AG04450 (cell line): ENCODE data around the gene PPP2R2B. TPM values are rescaled to one million over a fixed set of nuclear protein-coding genes. Genes with fewer than 3 reads are reported as not detected.

Experiments
- CTCF ChIA-PET: fragments of 300-600, 350-600 bp; formaldehyde crosslinking; extraction: SDS; loops from one replicate; lab custom pipeline; 2022; ENCODE audit warnings: antibody characterized with exemption, inconsistent platforms; lab: Charles Lee
- POLR2A ChIA-PET: fragments of 350-600 bp; formaldehyde crosslinking; extraction: SDS; loops from one replicate; lab custom pipeline; 2021; ENCODE audit warnings: antibody characterized with exemption, inconsistent platforms; lab: Yijun Ruan, JAX
- DNase-seq: peaks from one replicate; pipeline ENCODE4 v3.0.0-alpha.2; 2011; ENCODE audit warnings: low read depth, low spot score
- H3K27ac ChIP-seq: one replicate; pipeline ENCODE4 v1.5.1; 2012; ENCODE audit warnings: low read depth, low read length, control low read depth
- H3K27me3 ChIP-seq: one replicate; pipeline ENCODE4 v1.6.0; 2012; ENCODE audit warnings: low read length; ENCODE audit not compliant: control insufficient read depth, insufficient read depth
- H3K4me3 ChIP-seq: 2 replicates; pipeline ENCODE4 v1.5.1; 2011; ENCODE audit warnings: mild to moderate bottlenecking, low read depth, low read length, control low read depth
- H3K9me3 ChIP-seq: 2 replicates; pipeline ENCODE4 v1.5.1; 2012; ENCODE audit warnings: low read length; ENCODE audit not compliant: control insufficient read depth, insufficient read depth
- CTCF ChIP-seq: IDR thresholded peaks from 2 replicates; pipeline ENCODE4 v1.5.1; 2011; ENCODE audit warnings: low read depth, low read length, control low read depth, inconsistent platforms
- polyA plus RNA-seq: library from polyadenylated mRNA; depleted of rRNA; stranded (reverse); fragments of >200 nt; gene quantifications from 2 replicates; pipeline ENCODE4 v1.2.3, GENCODE V29; 2011

The PPP2R2B gene
- polyA plus RNA-seq, 1 experiment = not detected

GRCh38 chr5:146699664-146700418 is 178.7 kb downstream of the PPP2R2B start:
- ChIA-PET POLR2A (interaction anchor here (0.7 kb wide), 1 partner anchor 114 kb away, joined by 6 read pairs; no protein-coding TSS in a partner anchor), CTCF (interaction anchor here (0.6 to 0.7 kb wide), 3 partner anchors 40 to 335 kb away, joined by 3 to 7 read pairs (median 5); no protein-coding TSS in a partner anchor)
- H3K27ac ChIP-seq = no peak overlapping the region
- TF ChIP-seq CTCF = no peak
- H3K27me3 ChIP-seq = no peaks in the 10 kb centered on the region
- H3K9me3 ChIP-seq = peaks cover 3% of the 10 kb centered on the region; the same call in 1 of the 2 replicates
- DNase-seq = no peak
- H3K4me3 ChIP-seq = no peak overlapping the region

- POLR2A ChIA-PET = interaction anchor here (0.7 kb wide), 1 partner anchor 113 kb away, joined by 6 read pairs; no protein-coding TSS in a partner anchor
Measured at GRCh38 chr5:146699138-146699537, 179.4 kb downstream of the PPP2R2B start.

GRCh38 chr5:146698651-146699050 is 179.9 kb downstream of the PPP2R2B start:
- Histone ChIP-seq H3K9me3 (peaks cover 3% of the 10 kb centered on the region; the same call in 1 of the 2 replicates), H3K4me3 (no peak overlapping the region), H3K27me3 (no peaks in the 10 kb centered on the region), H3K27ac (no peak overlapping the region)
- no peak for DNase-seq
- ChIA-PET POLR2A (no interaction called here), CTCF (interaction anchor here (0.6 kb wide), 1 partner anchor 253 kb away, joined by 3 read pairs; no protein-coding TSS in a partner anchor)
- no peak for TF ChIP-seq CTCF

More at GRCh38 chr5:146699138-146699537, 179.4 kb downstream of the PPP2R2B start:
- CTCF ChIA-PET = interaction anchor here (0.6 to 0.7 kb wide), 2 partner anchors 253 to 335 kb away, joined by 3 to 7 read pairs; no protein-coding TSS in a partner anchor
- no peaks in the 10 kb centered on the region for H3K27me3 ChIP-seq
- peaks cover 3% of the 10 kb centered on the region; the same call in 1 of the 2 replicates for H3K9me3 ChIP-seq
- no peak overlapping the region for H3K27ac ChIP-seq
- TF ChIP-seq CTCF = no peak
- DNase-seq = no peak
- no peak overlapping the region for H3K4me3 ChIP-seq

GRCh38 chr5:146697211-146697610 is 181.3 kb downstream of the PPP2R2B start:
- ChIA-PET POLR2A (no interaction called here), CTCF (no interaction called here)
- Histone ChIP-seq H3K9me3 (peaks cover 3% of the 10 kb centered on the region; the same call in 1 of the 2 replicates), H3K27me3 (no peaks in the 10 kb centered on the region), H3K27ac (no peak overlapping the region), H3K4me3 (no peak overlapping the region)
- DNase-seq = no peak
- no peak for TF ChIP-seq CTCF

GRCh38 chr5:146695646-146696045 is 182.9 kb downstream of the PPP2R2B start:
- ChIA-PET CTCF (no interaction called here), POLR2A (no interaction called here)
- Histone ChIP-seq H3K27ac (no peak overlapping the region), H3K27me3 (no peaks in the 10 kb centered on the region), H3K4me3 (no peak overlapping the region), H3K9me3 (peaks cover 6% of the 10 kb centered on the region; the same call in 1 of the 2 replicates)
- no peak for TF ChIP-seq CTCF
- DNase-seq = no peak
